HG03159 (cell line): ENCODE data around the gene CABLES1.
A peak's percentile ranks its signal among the peaks of the same experiment; 100 is the strongest.
"Not testable (repeated sequence)": the region's sequence is repeated elsewhere in the genome, so short reads cannot be mapped to it uniquely, and the experiment has no call there.

Experiments
- ATAC-seq: cut with Tn5 transposase; IDR thresholded peaks from one replicate; pipeline ENCODE4 v1.9.1; 2021; ENCODE audit warnings: mild to moderate bottlenecking, moderate library complexity; ENCODE audit not compliant: unreplicated experiment

CABLES1 gene

GRCh38 chr18:23281626-23282436 lies 146.5 kb downstream of the CABLES1 start:
- no peak for ATAC-seq

GRCh38 chr18:23282437-23282781 lies 147.1 kb downstream of the CABLES1 start:
- no peak for ATAC-seq

- ATAC-seq, result peak; percentile 74
These were observed 148.7 kb downstream of the CABLES1 start for GRCh38 chr18:23283916-23284430.

- no peak for ATAC-seq
These were observed 149.3 kb downstream of the CABLES1 start for GRCh38 chr18:23284629-23285028.

- not testable (repeated sequence) for ATAC-seq
These were observed 150.3 kb downstream of the CABLES1 start for GRCh38 chr18:23285581-23285980.

GRCh38 chr18:23291456-23292205 lies 156.3 kb downstream of the CABLES1 start:
- no peak for ATAC-seq

GRCh38 chr18:23300231-23300805 lies 165.0 kb downstream of the CABLES1 start:
- no peak for ATAC-seq

- no peak for ATAC-seq
These were observed 166.7 kb downstream of the CABLES1 start for GRCh38 chr18:23301972-23302371.

- ATAC-seq, result no peak
These were observed 167.2 kb downstream of the CABLES1 start for GRCh38 chr18:23302511-23302850.

- ATAC-seq, result no peak
These were observed 167.7 kb downstream of the CABLES1 start for GRCh38 chr18:23302851-23303527.

GRCh38 chr18:23306822-23307221 lies 171.5 kb downstream of the CABLES1 start:
- peak; percentile 63 for ATAC-seq

GRCh38 chr18:23307567-23308295 lies 172.4 kb downstream of the CABLES1 start:
- ATAC-seq, result no peak
